Erythroblast (primary cell): Measurements from ENCODE around the gene FGF16.

Source experiments
- GATA1 ChIP-seq: IDR thresholded peaks from 2 replicates; pipeline ENCODE4 v1.6.1; 2011; ENCODE audit warnings: low read depth, mild to moderate bottlenecking, control low read depth, low read length, moderate library complexity
- POLR2A ChIP-seq: IDR thresholded peaks from 2 replicates; pipeline ENCODE4 v1.6.1; 2011; ENCODE audit warnings: mild to moderate bottlenecking, low read length

- TF ChIP-seq POLR2A (no peak), GATA1 (no peak)
These were observed 3.8 kb downstream of the FGF16 start for GRCh38 chrX:77450996-77451395.
